ENCODE results near the gene RGS11. TPM values are rescaled to one million over a fixed set of nuclear protein-coding genes. Genes with fewer than 3 reads are reported as not detected.

Gene RGS11
- total RNA-seq, 1 experiment from 2014 or later: 10.2 TPM

GRCh38 chr16:318628-319027 lies 42.9 kb upstream of the RGS11 start:
- Histone ChIP-seq H3K36me3 (ENCODE audit: control insufficient read depth, insufficient read depth, low read length) (no peaks in the 10 kb centered on the region), H3K27me3 (ENCODE audit: control insufficient read depth, insufficient read depth, low read length) (no peaks in the 10 kb centered on the region), H3K4me1 (ENCODE audit: control insufficient read depth, insufficient read depth, low read length) (no peaks in the 10 kb centered on the region; the same call in 1 of the 2 replicates), H3K9me3 (ENCODE audit: control insufficient read depth, insufficient read depth, low read depth, low read length) (no peaks in the 10 kb centered on the region), H3K4me3 (ENCODE audit: low read depth in 2 of 2, low read length in 2 of 2) (no peak overlapping the region), H3K27ac (ENCODE audit: low read length) (no peak overlapping the region)
- no TSS peak for BruUV-seq (replicated peaks)
- intact Hi-C loops (cut with micrococcal nuclease; ENCODE audit: unreplicated experiment) (no loop called here), in situ Hi-C loops (cut with HindIII; ENCODE audit: low pct_unique_long_range_greater_than_20kb, low sequenced_read_pairs) (no loop called here)
- CTCF ChIA-PET: no interaction called here
- POLR2A ChIA-PET: no interaction called here
- no peak for TF ChIP-seq CTCF (IDR thresholded peaks at IDR 0.05)
- TF ChIP-seq SIN3A (IDR thresholded peaks at IDR 0.05; ENCODE audit: borderline replicate concordance, insufficient read depth, low read depth, low read length): no peak
- TF ChIP-seq REST (IDR thresholded peaks at IDR 0.05; ENCODE audit: insufficient read depth in 1 of 2, low read depth in 2 of 2, low read length in 1 of 2): no peak
- no peak for TF ChIP-seq POLR2AphosphoS5 (IDR thresholded peaks at IDR 0.05; ENCODE audit: low read depth, low read length)
- no peak for TF ChIP-seq TCF7L2 (IDR thresholded peaks at IDR 0.05; ENCODE audit: low read depth, low read length)
- no peak for DNase-seq (ENCODE audit: low read depth, low spot score)
- ATAC-seq: peak; percentile 50

- intact Hi-C loops (cut with micrococcal nuclease; ENCODE audit: unreplicated experiment): no loop called here
- H3K27ac ChIP-seq (ENCODE audit: low read length): no peak overlapping the region
- DNase-seq (ENCODE audit: low read depth, low spot score) (no peak), ATAC-seq (no peak)
- H3K36me3 ChIP-seq (ENCODE audit: control insufficient read depth, insufficient read depth, low read length): no peaks in the 10 kb centered on the region
- H3K9me3 ChIP-seq (ENCODE audit: control insufficient read depth, insufficient read depth, low read depth, low read length): no peaks in the 10 kb centered on the region
- no TSS peak for BruUV-seq (replicated peaks)
- no peaks in the 10 kb centered on the region for H3K27me3 ChIP-seq (ENCODE audit: control insufficient read depth, insufficient read depth, low read length)
- in situ Hi-C loops (cut with HindIII; ENCODE audit: low pct_unique_long_range_greater_than_20kb, low sequenced_read_pairs): no loop called here
- H3K4me1 ChIP-seq (ENCODE audit: control insufficient read depth, insufficient read depth, low read length): no peaks in the 10 kb centered on the region; the same call in 1 of the 2 replicates
- CTCF ChIA-PET: no interaction called here
- no peak for TF ChIP-seq TCF7L2 (IDR thresholded peaks at IDR 0.05; ENCODE audit: low read depth, low read length)
- no peak for TF ChIP-seq SIN3A (IDR thresholded peaks at IDR 0.05; ENCODE audit: borderline replicate concordance, insufficient read depth, low read depth, low read length)
- no peak for TF ChIP-seq CTCF (IDR thresholded peaks at IDR 0.05)
- TF ChIP-seq REST (IDR thresholded peaks at IDR 0.05; ENCODE audit: insufficient read depth in 1 of 2, low read depth in 2 of 2, low read length in 1 of 2): no peak
- no peak for TF ChIP-seq POLR2AphosphoS5 (IDR thresholded peaks at IDR 0.05; ENCODE audit: low read depth, low read length)
- POLR2A ChIA-PET: no interaction called here
- H3K4me3 ChIP-seq (ENCODE audit: low read depth in 2 of 2, low read length in 2 of 2): no peak overlapping the region
Measured at GRCh38 chr16:317583-317982, 41.8 kb upstream of the RGS11 start.

Measured in Panc1 (cell line).